LHCN-M2 (cell line): ENCODE measurements around the gene ZNF837. TPM values are rescaled to one million over a fixed set of nuclear protein-coding genes. Genes with fewer than 3 reads are reported as not detected.
"Not testable (repeated sequence)": the region's sequence is repeated elsewhere in the genome, so short reads cannot be mapped to it uniquely, and the experiment has no call there.

Experiments
- DNase-seq: peaks from one replicate; pipeline ENCODE4 v3.0.0-alpha.2; 2012; ENCODE audit warnings: low read depth
- total RNA-seq: library from RNA; depleted of rRNA; stranded (reverse); fragments of >200 nt; gene quantifications from 2 replicates; pipeline ENCODE4 v1.2.3, GENCODE V29; 2014

Gene ZNF837
- total RNA-seq, 1 experiment from 2014 or later: 4.6 TPM

DNA sequence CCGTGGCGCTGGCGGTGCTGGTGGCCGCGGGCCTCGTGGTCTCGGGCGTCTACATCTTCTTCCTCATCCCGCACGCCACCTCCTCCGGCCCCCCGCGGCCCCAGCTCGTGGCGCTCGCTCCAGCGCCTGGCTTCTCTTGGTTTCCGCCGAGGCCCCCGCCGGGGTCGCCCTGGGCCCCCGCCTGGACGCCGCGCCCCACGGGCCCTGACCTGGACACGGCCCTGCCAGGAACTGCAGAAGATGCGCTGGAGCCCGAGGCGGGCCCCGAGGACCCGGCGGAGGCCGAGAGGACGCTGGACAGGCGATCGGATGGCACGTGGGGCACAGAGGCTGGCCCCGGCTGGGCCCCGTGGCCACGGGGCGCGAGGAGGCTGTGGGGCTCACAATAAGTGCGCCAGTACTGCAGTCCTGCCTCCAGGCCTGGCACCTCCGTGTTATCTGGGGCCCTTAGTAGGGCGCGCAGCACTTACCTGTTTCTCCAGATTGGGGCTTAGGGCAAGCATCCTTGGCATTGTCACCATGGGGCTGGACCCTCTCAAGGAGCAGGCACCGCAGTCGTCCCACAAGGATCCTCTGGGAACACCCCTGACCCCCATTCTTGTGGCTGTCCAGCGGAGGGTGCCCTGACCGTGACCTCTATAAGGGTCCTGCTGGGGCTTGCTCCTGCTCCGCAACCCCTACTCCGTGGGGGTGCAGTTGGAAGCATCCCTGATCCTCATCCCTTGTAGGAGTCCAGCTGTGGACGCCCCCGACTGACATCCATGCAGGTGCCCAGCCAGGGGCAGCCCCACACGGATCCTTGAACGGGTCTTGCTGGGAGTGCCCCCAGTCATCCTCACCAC lies 16.1 kb upstream of the ZNF837 start:
- no peak for DNase-seq

DNA sequence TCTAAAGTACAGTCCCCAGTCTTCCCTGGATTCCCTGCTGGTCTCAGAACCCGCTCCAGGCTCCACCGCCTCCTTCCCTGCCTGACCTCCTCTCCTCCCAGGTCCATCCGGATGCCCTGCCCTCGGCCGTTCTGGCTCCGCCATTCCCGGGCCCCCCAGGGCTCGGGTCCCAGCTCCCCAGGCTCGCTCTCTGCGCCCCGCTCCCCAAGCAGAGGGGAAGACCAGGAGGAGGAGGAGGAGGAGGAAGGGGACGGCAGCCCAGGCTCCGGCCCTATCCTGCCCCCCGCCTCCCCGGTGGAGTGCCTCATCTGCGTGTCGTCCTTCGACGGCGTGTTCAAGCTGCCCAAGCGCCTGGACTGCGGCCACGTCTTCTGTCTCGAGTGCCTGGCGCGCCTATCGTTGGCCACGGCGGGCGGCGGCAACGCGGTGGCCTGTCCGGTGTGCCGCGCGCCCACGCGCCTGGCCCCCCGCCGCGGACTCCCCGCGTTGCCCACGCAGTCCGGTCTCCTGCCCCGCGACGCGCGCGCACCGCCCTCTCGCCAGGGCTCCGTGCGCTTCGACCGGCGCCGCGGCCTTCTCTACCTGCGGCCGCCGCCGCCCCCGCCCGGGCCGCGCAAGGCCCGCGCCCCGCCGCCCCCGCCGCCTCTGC lies 15.3 kb upstream of the ZNF837 start:
- DNase-seq: no peak

DNA sequence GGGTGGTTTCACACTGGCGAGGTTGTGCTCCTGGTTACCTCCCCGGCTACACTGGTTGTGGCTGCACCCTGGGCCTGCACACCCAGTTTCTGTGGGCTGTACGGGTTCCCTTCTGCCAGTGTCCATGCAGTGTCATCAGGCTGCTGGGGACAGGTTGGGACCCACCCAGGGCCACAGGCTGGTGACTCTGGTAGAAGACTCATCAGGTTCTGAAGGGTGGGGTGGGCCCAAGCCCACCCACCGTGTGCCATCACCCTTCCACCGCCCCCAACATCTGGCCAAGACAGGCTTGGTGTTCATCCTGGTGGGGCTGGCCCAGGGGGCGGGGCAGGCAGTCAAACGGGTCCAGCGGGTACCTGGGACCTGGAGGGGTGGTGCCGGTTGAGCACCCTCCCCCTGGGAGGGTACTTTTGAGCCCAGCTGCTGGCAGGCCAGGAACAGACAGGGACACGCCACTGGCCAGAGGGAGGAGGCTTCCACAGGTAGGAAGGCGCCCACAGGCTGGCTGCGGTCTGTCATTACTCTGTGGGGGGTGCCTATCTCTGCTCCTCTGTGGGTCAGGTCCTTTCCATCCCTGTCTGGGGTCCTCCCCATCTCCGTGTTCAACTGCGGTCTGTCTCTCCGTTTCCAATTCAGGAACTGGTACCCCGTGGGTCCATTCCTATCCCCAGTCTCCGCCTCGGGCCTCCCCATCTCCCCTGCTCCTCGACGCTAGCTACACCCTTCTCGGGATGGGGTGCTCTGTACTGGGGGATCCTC lies 14.6 kb upstream of the ZNF837 start, which contains the start of gene RNF225:
Gene RNF225 (plus strand): TSS at position 437 of the 759 bp plus-strand sequence. CDS start 434 bp downstream, outside the sequence.
- no peak for DNase-seq

DNA sequence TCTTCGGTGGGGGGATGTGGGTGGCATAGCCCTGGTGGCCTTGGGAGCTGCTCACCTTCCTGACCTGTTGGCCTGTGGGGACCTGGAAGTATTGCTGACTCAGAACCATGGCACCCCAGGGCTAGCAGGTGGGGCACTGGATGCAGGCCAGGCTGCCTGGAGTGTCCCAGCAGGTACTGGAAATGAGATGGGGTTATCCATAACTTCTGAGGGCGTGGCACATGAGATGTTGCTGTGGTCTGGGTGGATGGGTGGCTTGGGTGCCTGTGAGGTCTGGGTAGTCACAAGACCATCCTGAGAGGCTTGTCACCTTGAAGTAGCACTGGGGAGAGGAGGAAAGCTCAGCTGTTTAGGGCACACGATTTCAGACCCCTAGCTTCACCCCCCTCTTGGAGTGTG lies 14.0 kb upstream of the ZNF837 start:
- no peak for DNase-seq

DNA sequence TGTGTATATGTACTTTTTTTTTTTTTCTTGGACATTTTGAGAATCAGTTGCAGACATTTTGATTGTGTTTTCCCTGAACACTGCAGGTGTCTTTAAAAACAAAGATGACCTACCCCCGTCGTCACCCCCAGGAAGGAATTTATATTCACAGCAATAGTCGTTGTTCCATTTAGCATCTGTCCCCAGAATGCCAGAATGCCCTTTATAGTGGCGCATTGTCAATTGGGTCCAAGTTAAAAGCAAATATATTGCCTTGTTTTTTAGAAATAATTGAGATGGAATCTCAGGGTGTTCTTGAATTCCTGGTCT lies 12.8 kb upstream of the ZNF837 start:
- no peak for DNase-seq

DNA sequence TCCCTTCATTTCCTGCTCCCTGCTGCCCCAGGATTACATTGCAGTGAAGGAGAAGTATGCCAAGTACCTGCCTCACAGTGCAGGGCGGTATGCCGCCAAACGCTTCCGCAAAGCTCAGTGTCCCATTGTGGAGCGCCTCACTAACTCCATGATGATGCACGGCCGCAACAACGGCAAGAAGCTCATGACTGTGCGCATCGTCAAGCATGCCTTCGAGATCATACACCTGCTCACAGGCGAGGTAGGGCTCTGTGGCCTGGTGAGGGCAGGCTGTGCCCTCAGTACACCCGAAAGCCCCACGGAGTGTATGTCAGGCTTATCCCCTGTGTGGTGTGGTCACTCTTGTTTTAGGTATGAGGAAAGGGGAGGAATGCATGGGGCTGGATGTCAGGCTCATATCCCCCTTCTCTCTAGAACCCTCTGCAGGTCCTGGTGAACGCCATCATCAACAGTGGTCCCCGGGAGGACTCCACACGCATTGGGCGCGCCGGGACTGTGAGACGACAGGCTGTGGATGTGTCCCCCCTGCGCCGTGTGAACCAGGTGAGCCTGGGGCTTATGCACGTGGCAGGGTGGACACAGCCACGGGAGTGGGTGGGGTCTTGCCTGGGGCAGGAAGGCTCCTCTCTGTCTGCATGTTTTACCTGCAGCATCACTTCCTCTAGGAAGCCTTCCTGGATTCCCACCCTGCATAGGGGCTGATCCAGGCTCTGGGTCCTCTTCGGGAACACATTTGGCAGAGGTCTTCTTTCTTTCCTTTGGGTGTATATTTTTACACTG lies 12.3 kb upstream of the ZNF837 start:
- DNase-seq: no peak

DNA sequence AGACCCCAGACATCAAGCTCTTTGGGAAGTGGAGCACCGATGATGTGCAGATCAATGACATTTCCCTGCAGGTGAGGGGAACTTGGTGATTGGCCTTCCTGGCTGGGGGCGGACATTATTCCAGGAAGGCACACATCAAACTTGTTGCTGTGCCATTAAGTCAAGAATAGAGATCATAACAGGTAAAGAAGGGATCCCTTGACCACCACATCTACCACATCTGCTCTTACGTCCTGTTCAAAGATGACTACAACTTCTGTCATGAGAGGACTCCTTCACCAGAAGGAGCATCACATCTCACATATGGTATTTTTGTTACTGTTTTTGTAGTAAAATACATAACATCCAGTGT lies 7.3 kb upstream of the ZNF837 start:
- DNase-seq: no peak

DNA sequence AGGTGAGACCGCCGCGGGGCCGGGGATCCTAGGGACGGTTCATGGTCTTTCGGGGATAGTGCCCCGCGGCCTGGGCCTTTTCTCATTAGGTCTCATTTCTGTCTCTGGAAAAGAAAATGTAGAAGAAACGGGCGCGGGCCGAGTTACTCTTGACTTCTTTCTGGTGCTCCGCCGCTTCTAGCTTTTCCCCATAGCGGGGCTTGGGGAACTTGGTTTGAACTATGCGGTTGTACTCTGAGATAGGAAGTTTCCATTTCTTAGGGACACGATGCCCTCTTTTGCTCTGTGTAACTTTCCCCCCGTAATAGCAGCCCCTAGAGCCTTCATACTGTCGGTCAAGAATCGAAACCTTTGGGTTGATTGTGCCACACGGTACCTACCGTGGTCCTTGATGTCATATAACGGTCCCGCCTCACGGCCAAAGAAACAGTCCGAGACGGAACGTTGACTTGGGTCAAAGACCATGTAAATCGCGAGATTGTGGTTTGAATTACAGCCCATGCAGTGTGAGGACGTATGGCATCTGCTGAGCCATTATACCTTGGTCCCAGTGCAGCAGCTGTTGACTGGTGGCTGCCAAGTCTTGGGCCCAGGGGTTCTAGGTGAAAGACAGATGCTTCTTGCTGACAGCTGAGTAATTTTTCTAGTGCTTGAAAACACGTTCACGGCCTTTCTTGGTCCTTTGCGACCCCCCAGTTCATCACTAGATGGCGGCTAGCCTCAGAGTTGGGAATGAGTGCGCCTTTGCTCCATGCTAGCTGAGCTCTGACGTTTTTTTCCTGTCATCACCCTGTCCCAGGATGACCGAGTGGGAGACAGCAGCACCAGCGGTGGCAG lies 6.7 kb upstream of the ZNF837 start:
- peak; percentile 55 for DNase-seq

GRCh38 chr19:58386576-58387337 lies 5.9 kb upstream of the ZNF837 start, which contains the start of gene RPS5:
TSS of gene RPS5 (plus strand) at chr19:58387269. CDS start at chr19:58388138, 869 bp downstream.
- DNase-seq: peak; percentile 99

GRCh38 chr19:58385891-58386575 lies 5.2 kb upstream of the ZNF837 start:
- DNase-seq: no peak

GRCh38 chr19:58385313-58385890 lies 4.6 kb upstream of the ZNF837 start:
- DNase-seq: no peak

DNA sequence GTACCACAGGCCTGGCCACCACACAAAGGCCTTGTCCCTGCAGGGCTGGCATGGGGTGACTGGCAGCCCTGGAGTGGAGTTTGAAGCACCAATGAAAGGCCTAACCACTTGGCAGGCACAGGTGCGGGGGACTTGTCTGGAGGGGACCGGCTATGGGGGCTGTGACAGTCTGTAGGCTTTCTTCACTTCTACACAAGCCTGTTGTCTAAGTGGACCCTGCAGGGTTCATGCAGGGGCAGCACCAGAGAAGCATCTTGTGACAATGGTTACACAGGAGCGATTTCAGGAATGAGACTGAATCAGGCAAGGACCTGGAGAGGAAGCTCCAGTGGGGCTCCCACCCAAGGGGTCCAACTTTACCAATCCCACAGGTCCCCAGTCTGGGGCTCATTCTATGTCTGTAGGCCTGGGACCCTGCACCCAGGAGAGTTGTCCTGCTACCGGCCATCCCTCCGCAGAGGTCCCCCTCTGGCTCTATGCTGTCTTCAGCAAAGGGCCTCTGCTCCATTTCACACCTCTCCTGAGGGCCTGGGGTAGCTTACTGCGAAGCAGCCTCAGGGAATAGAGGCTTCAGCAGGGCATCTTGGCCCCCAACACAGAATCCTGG lies 2.3 kb upstream of the ZNF837 start:
- no peak for DNase-seq

DNA sequence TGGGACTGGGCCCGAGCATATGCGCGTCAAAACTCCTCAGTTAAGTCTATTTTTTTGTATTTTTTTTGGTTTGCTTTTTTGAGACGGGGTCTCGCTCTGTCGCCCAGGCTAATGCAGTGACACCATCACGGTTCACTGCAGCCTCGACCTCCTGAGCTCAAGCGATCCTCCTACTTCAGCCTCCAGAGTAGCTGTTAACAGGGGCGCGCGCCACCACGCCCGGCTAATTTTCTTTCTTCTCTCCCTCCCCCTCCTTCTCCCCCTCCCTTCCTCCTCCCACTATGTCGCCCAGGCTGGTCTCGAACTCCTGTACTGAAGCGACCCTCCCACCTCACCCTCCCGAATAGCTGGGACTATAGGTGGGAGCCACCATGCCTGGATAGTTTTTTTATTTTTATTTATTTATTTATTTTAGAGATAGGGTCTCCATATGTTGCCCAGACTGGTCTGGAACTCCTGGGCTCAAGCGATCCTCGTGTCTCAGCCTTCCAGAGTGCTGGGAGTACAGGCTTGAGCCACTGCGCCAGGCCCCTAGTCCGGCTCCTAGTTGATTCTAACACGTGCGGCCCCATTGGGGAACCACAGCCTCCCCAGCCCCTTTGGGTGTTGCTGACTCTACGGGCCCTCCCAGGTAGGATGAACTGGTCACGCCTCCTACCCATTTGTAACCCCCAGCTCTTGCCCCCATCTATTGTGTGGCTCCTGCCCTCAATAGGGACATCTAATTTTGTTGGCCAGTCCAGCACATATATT lies 806 bp upstream of the ZNF837 start:
- no peak for DNase-seq

DNA sequence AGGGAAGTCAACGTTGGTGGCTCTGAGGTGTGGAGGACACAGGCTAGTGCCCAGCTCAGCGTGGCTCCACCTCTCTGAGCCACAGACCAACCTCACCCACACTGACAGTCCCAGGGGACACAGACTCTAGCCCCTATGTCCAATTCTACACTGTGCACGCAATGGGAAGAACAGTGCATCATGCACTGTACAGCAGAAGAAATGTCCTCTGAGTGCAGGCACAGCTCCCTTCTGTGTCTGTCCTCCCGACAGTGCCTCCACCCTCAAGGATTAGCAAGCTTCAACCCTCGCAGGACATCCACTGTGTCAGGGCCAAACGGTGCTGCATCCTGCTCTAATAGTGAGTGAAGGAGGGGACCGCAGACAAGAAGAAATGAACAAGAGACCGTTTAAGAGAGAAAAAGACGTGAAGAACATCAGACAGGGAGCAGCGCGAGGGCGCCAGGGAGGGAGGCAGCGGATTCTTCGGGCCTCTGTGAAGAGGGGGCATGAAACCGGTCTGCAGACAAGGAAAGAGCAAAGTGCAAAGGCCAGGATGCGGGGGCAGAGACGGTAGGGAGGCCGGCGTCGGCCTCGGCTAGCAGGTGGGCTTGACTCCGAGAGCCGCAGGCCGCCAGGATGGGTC lies 681 bp downstream of the ZNF837 start:
- no peak for DNase-seq

DNA sequence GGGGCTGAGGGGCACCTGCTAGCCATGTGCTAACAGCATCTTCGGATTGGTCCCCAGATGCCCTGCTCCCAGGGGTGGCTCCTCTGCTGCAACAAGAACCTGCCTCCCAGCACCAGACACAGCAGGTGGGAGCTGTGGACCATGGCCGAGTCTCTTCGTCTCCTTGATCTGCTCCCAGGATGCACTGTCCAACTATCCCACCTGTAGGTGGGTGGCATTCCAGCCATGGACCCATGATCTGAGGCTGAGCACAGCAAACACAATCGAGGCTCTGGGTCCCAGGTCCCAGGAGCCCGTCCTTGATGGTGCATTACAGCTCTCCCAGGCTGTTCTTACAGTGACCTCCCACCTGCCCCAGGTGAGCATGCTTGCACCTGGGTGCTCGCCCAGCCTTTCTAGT lies 1.6 kb downstream of the ZNF837 start:
- no peak for DNase-seq

GRCh38 chr19:58376724-58377123 lies 4.1 kb downstream of the ZNF837 start:
- DNase-seq: not testable (repeated sequence)

GRCh38 chr19:58374200-58374599 lies 6.6 kb downstream of the ZNF837 start:
- no peak for DNase-seq
